ELF-1 (cell line): ENCODE results near the gene NR1H4.
"Not testable (repeated sequence)": the region's sequence is repeated elsewhere in the genome, so short reads cannot be mapped to it uniquely, and the experiment has no call there.

Experiments used
- DNase-seq: peaks from one replicate; pipeline ENCODE4 v3.0.0-alpha.2; 2016; ENCODE audit warnings: low read depth, low spot score

The NR1H4 gene

DNA sequence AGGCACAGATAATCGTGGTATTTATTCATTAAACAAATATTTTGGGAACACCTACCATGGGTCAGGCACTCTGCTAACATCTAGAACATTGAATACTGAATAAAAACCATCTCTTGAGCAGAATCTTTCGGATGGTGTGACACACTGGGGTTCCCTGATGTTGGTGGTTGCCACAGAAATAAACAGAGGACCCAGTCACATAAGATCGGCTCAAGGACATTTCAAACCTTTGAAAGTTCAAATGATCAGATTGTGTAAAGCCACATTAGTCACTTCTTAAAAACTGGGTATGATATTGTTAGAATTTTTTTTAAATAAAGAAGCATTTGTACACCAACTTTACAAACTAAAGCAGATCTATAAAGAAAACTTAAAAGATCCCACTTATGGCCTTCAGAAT is 39.0 kb downstream of the NR1H4 start:
- no peak for DNase-seq

GRCh38 chr12:100515968-100516367 is 42.3 kb downstream of the NR1H4 start:
- DNase-seq = no peak

GRCh38 chr12:100518376-100518775 is 44.7 kb downstream of the NR1H4 start:
- DNase-seq = no peak

- DNase-seq = no peak
These were observed 46.5 kb downstream of the NR1H4 start for GRCh38 chr12:100520048-100520769.

GRCh38 chr12:100521958-100522357 is 48.3 kb downstream of the NR1H4 start:
- no peak for DNase-seq

DNA sequence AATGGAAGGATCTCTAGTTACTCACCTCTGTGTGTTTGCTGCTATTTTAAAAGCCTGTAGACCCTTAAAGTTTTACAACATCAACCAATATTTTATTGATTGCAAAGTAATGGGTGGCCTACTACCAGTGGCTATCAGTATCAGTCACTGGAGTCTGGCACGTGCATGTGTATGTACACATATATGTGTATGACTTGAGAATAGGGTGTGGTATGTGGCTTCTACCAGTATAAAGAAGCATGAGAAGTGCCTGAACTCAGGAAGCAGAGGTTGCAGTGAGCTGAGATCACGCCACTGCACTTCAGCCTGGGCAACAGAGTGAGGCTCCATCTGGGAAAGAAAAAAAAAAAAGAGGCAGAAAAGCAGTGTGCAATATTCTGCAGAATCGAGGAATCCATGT is 54.4 kb downstream of the NR1H4 start:
- no peak for DNase-seq

DNA sequence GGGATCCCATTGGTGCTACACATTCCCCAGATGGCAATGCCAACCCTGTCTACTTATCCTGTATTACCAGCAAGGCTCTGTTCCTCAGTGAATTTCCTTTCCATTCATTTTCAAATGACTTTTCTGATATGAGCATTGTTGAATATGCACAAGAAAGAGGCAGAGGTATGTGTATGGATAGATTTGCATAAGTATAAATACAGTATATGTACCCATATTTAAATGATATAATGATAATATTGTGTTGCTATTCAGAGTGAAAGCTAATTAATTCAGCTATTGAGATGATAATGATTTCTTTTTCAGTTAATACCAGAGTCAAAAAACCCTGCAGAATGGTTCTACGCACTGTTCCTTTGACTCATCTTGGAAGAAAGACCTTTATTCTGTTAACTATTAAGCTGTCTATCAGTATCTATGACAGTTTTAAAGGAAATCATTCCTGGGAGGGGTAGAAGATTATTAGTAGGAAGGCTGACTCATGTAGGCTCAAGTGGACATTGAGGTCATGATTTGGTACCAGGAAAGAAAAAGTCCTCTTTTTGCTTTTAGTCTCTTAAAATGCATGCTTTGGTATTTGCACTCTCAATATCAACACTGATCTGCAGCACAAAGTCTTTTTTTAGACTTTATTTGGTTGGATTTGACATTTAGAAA is 54.9 kb downstream of the NR1H4 start:
- DNase-seq = no peak

DNA sequence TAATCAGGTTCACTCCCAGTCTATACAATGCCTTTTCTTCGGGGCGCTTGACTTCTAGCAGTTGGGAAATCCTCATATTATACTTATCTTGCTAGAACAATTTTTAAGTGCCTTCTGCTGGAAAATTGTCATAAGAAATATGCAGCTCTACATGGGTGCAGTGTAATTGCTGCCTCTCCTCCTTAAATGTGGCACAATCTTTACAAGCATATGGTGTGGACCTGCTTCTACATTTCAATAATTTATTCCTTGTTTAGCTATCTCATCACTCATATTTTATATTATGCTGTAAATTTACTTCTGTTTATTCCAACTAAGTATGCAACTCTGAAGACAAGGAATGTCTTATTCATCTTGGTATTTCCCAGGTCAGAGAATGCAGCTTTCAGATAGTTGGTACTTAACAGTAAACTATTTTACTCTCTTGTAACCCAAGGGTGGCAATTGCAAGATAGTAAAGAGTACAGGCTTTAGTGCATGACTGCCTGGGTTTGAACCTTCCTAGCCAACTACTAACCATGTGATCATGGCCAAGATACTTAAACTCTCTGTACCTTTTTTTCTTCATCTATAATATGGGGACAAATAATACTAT is 56.2 kb downstream of the NR1H4 start:
- DNase-seq = no peak

DNA sequence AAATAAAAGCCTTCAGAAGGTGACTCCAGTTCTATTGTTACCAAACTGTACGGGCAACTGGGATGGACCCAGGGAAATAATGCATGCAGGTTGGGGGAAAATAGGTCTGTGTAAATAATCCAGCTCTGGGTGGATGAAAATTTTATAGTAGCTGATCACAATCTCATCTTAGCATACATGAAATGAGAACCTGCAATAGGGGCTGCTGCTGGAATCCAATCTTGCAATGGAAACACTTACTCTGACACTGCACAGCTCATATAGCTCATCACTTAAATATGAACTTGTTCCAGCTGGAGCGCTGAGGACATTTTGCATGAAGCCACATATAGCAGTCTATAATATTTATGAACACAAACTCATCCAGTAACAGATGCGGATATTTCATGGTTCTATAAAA is 59.7 kb downstream of the NR1H4 start:
- DNase-seq = no peak

GRCh38 chr12:100534625-100535227 is 61.1 kb downstream of the NR1H4 start:
- no peak for DNase-seq

DNA sequence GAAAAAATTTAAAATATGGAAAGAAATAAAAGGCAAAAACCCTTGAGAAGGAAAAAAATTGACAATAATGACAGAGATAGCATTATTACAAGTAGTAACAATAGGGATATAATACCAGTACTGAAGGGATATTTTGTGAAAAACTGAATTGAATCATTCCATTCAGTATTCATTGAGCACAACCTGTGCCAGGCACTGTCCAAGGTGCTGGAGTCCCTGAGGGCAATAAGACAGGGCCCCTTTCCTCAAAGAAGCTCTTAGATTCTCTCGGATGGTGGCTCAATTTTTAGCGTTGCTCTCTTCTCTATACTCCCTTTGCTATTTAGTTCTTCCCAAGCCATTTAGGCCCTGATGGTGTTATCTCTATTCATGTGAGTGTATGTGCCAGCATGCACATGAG is 65.5 kb downstream of the NR1H4 start:
- DNase-seq = peak; percentile 26

- DNase-seq = no peak
These were observed 70.5 kb downstream of the NR1H4 start for GRCh38 chr12:100544165-100544564.

DNA sequence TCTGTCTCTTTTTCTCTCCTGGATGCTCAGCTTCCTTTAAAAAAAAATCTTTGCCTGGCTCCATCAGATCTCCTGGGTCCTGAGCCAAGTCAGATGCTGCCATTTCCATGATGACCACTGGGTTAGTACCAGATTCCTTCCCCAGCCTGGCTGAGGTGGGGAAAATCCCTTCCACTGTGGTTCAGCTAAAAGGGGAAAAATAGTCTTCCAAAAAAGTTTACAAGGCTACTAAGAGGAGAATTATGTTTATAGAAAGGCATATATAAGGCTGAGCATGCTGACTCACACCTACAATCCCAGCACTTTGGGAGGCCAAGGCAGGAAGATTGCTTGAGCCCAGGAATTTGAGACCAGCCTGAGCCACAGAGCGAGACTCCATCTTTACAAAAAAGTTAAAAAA is 71.4 kb downstream of the NR1H4 start:
- no peak for DNase-seq

- peak; percentile 3 for DNase-seq
These were observed 80.3 kb downstream of the NR1H4 start for GRCh38 chr12:100553936-100554335.

DNA sequence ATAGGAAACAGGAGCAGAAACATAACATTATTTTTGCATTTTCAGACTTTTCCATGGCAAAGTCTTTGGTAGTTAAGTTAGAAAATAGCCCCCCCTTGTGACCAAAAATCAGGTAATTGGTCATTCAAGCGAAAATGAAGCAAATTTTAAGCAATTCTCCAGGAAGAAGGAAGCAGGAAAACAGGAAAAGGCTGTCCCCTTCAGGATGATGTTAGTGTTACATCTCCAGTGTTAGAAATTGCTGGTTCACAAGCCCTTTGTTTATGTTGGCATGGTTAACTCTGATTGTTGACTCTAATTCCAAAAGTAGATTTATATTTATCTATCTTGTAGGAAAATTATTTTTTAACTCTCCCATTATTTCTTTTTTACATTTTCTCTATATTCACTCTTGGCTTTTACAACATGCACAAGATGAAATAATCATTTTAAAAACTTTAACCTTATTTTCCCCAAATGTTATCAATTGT is 81.0 kb downstream of the NR1H4 start:
- peak; percentile 81 for DNase-seq

- no peak for DNase-seq
These were observed 82.1 kb downstream of the NR1H4 start for GRCh38 chr12:100555722-100556121.

DNA sequence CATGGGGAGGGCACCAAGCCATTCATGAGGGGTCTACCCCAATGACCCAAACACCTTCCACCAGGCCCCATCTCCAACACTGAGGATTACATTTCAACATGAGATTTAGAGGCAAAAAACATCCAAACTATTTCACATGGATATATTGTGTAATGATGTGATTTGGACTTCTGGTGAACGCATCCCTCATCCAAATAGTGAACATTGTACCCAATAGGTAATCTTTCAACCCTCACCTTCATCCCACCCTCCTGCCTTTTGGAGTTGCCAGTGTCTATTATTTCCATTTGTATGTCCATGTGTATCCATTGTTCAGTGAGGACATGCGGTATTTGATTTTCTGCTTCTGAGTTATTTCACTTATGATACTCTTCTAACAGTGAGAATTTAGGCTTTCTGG is 83.7 kb downstream of the NR1H4 start:
- DNase-seq = no peak

GRCh38 chr12:100559261-100559660 is 85.6 kb downstream of the NR1H4 start:
- not testable (repeated sequence) for DNase-seq

- no peak for DNase-seq
These were observed 90.4 kb downstream of the NR1H4 start for GRCh38 chr12:100564090-100564489.

DNA sequence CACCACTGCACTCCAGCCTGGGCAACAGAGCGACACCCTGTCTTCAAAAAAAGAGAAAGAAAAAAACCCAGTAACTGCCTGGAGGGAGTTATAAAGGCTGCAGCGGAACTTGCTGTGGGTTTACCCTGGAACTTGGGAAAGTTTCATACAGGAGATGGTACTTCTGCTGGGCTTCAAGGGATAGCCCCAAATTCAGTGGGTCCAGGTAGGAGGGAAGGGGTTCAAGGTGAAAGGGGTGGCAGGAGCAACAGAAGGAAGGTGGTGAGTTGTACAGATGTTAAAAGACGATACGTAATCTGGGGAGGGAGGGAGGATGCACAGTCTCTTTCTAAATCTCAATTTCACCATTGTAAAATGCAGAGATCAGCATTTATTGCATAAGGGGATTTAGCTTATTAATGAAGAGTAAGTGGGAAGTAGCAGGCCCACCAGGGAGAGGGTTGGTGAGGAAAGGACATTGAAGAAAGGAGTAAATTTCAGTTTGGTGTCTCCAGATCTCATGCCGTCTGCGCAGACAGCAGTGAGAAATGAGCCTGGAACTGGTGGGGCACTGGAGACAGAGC is 91.3 kb downstream of the NR1H4 start:
- DNase-seq = no peak

DNA sequence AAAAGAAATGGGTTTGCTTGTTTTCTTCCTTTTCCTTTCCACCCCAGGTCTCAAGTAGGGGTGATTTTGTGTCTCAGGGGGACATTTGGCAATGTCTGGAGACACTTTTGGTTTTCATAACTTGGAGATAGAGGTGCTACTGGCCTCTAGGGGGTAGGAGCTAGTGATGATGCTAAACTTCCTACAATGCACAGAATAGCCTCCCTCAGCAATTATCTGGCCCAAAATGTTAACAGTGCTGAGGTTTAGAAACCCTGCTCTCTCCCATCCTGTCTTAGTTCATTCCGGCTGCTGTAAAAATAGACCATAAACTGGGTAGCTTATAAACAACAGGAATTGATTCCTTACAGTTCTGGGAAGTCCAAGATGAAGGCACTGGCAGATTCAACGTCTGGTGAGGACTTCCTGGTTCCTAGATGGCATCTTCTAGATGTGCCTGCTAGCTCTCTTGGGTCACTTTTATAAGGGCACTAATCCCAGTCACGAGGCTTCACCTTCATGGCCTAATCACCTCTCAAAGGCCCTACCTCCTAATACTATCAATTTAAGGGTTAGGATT is 92.4 kb downstream of the NR1H4 start:
- DNase-seq = no peak
